GM19455 (cell line): Measurements from ENCODE around the gene EMCN.

Source experiments
- ATAC-seq: cut with Tn5 transposase; IDR thresholded peaks from one replicate; pipeline ENCODE4 v1.9.1; 2021; ENCODE audit not compliant: unreplicated experiment

EMCN gene

GRCh38 chr4:100493756-100494155 lies 24.1 kb downstream of the EMCN start:
- ATAC-seq, result no peak

- no peak for ATAC-seq
These were observed 25.7 kb downstream of the EMCN start for GRCh38 chr4:100492129-100492528.

GRCh38 chr4:100489305-100489704 lies 28.5 kb downstream of the EMCN start:
- no peak for ATAC-seq

- no peak for ATAC-seq
These were observed 31.3 kb downstream of the EMCN start for GRCh38 chr4:100486496-100486895.

- no peak for ATAC-seq
These were observed 34.0 kb downstream of the EMCN start for GRCh38 chr4:100483796-100484195.

- ATAC-seq, result no peak
These were observed 37.9 kb downstream of the EMCN start for GRCh38 chr4:100479971-100480370.

- no peak for ATAC-seq
These were observed 48.3 kb downstream of the EMCN start for GRCh38 chr4:100469555-100469954.

- ATAC-seq, result no peak
These were observed 51.3 kb downstream of the EMCN start for GRCh38 chr4:100466501-100466900.

- ATAC-seq, result no peak
These were observed 55.8 kb downstream of the EMCN start for GRCh38 chr4:100461807-100462605.

- no peak for ATAC-seq
These were observed 67.4 kb downstream of the EMCN start for GRCh38 chr4:100450449-100450848.

- ATAC-seq, result no peak
These were observed 86.4 kb downstream of the EMCN start for GRCh38 chr4:100431416-100431815.

GRCh38 chr4:100430451-100430850 lies 87.4 kb downstream of the EMCN start:
- ATAC-seq, result no peak

- no peak for ATAC-seq
These were observed 88.2 kb downstream of the EMCN start for GRCh38 chr4:100429616-100430015.

- ATAC-seq, result no peak
These were observed 89.8 kb downstream of the EMCN start for GRCh38 chr4:100428051-100428450.

- ATAC-seq, result no peak
These were observed 93.4 kb downstream of the EMCN start for GRCh38 chr4:100424376-100424775.

GRCh38 chr4:100422894-100423293 lies 94.9 kb downstream of the EMCN start:
- no peak for ATAC-seq

GRCh38 chr4:100421361-100421978 lies 96.4 kb downstream of the EMCN start:
- ATAC-seq, result no peak

- ATAC-seq, result no peak
These were observed 97.3 kb downstream of the EMCN start for GRCh38 chr4:100420571-100420970.

GRCh38 chr4:100417565-100417964 lies 100.3 kb downstream of the EMCN start:
- ATAC-seq, result no peak

GRCh38 chr4:100414016-100414790 lies 103.6 kb downstream of the EMCN start:
- ATAC-seq, result no peak

- no peak for ATAC-seq
These were observed 126.0 kb downstream of the EMCN start for GRCh38 chr4:100391863-100392262.

GRCh38 chr4:100391086-100391485 lies 126.7 kb downstream of the EMCN start:
- no peak for ATAC-seq
